GM18868 (cell line): ENCODE measurements around the gene CYTH1.

Experiments
- ATAC-seq: cut with Tn5 transposase; IDR thresholded peaks from one replicate; pipeline ENCODE4 v1.9.1; 2021; ENCODE audit warnings: mild to moderate bottlenecking, moderate library complexity; ENCODE audit not compliant: unreplicated experiment

CYTH1 gene, protein sequence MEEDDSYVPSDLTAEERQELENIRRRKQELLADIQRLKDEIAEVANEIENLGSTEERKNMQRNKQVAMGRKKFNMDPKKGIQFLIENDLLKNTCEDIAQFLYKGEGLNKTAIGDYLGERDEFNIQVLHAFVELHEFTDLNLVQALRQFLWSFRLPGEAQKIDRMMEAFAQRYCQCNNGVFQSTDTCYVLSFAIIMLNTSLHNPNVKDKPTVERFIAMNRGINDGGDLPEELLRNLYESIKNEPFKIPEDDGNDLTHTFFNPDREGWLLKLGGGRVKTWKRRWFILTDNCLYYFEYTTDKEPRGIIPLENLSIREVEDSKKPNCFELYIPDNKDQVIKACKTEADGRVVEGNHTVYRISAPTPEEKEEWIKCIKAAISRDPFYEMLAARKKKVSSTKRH

DNA sequence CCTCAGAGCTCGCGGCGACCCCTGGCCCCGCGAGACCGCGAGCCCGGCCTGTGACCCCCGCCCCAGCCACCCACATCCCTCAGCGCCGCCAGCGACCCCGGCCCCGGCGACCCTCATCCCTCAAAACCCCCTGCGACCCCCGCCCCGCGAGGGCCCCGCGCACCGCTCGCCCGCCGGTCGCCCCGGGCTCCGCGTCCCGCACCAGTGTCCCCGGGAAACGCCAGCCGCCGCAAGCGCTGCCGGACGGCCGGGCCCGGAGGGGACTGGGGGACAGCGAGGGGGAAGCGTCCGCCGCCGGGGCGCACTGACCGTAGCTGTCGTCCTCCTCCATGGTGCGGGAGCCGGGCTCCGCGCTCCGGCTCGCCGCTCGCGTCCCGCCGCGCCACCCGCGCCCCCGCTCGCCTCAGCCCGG is at the start of gene CYTH1:
Gene CYTH1, minus strand, starts transcription at position 381 of the 412 bp plus-strand sequence. Its CDS starts 50 bp downstream, at position 331.
- ATAC-seq: peak; percentile 4

DNA sequence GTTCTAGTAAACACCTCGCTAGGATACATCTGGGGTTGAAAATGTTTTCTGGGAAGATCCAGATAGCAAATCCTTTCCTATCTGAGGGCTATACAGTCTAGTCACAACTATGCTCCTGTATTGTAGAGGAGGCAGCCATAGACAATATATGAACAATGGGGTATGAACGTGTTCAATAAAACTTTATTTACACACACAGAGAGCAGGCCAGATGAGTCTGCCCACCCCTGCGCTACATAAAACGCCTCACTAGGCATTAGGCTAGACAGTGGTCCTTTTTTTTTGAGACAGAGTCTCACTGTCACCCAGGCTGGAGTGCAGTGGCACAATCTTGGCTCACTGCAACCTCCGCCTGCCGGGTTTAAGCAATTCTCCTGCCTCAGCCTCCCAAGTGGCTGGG is 47.4 kb upstream of the CYTH1 start:
- ATAC-seq: no peak

DNA sequence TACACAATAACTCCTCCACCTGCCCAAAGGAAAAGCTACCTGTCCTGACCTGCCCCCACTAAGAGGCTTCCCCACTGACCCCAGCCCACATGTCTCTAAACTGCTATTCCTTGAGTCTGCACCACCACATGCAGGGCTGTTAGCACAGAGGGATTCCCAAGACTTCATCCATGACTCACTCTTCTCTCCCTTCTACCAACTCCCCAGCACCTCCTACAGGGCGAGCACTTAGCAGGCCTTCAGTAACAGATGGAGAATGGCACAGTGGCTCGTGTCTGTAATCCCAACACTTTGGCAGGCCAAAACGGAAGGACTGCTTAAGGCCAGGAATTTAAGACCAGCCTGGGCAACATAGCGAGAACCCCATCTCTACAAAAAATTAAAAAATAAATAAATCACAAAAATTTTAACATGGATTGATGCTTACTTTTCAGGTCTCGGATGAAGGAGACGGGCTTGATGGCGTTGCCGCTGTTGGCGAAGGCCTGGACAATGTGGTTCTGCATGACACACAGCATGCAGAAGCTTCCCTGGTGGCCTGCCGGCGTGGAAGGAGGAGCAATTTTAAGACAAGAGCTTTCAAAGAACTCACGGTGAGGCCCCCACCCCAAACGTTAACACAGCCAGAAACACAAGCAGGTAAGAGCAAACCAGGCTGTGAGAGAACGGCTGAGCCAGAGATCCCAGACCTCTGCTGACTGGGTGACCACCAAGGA is 46.6 kb upstream of the CYTH1 start:
- no peak for ATAC-seq

DNA sequence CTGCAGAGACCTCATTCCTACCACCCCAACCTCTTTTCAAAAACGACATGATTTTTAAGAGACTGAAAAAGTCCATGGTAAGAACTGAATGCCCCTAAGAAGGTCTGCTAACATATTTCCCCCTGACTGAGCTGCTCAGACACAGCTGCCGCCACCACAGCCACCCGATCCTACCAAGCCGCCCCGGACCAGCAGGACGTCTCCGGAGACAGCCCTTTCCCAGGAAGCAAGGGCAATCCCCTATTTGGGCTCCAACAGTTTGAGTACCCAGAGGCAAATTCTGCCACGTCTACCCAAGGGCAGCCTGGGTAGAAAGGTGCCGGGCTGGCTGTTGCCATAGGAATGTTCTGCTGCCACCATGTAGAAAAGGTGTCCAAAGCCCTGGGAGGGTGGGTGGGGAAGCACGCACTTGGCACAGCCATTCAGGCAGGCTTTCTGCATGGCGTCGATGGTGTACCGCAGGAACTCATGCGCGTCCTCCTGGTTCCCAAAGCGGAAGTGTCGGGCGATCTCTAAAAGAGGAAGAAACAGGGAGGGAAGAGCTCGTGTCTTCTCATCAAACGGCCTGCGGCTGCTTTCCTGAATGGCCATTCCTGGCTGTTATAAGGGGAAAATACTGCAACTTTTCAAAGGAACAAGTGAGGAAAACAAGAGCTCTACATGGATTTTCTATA is 44.9 kb upstream of the CYTH1 start:
- ATAC-seq: no peak

DNA sequence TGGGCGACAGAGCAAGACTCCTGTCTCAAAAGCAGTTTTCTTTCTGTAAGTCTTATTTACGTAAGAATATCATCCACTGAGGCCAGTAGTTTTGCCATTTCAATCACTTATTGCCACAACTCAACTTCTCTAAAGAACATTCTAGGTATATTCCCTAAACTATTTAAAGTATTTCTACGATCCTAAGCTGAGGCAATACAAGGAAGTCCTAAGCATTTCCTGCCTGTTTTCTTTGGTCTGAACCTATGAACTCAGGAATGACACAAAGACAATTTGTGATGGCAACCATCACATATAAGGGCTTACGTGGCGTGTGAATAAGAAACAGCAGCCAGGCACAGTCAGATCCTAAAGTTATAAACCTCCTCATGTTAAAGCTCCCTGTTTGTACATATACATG is 44.3 kb upstream of the CYTH1 start:
- ATAC-seq: no peak

DNA sequence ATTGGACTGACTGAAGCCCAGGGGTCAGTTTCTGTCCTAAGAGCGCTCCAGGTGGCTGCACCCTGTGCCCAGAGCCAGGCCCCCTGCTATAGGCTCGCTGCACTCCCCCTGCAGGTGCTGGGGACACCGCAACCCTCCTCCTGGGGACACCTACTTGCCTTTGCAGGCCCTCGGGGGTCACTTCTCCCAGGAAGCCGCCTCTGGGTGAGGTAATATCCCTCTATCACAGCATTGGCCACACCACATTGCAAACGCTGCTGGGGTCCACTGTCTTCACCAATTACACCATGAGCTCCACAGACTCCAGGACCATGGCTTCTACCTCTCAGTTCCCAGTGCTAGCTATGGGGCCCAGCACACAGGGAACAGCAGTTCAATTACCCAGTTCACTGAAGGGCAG is 43.6 kb upstream of the CYTH1 start:
- no peak for ATAC-seq

DNA sequence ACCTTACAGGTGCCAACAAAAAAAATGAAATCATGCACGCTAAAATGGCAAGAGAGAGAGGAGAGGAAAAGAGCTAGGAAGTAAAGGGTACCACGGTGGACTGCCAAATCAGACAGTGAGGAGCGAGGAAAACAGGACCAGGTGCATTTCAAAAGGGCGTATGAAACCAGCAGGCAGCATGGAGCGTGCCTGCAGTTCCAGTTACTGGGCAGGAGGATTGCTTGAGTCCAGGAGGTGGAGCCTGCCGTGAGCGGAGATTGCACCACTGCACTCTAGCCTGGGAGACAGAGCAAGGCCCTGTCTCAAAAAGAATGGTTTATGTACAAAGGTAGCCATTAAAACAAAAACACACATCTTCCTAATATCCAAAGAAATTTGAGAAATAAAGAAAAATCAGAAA is 42.2 kb upstream of the CYTH1 start:
- ATAC-seq: no peak

DNA sequence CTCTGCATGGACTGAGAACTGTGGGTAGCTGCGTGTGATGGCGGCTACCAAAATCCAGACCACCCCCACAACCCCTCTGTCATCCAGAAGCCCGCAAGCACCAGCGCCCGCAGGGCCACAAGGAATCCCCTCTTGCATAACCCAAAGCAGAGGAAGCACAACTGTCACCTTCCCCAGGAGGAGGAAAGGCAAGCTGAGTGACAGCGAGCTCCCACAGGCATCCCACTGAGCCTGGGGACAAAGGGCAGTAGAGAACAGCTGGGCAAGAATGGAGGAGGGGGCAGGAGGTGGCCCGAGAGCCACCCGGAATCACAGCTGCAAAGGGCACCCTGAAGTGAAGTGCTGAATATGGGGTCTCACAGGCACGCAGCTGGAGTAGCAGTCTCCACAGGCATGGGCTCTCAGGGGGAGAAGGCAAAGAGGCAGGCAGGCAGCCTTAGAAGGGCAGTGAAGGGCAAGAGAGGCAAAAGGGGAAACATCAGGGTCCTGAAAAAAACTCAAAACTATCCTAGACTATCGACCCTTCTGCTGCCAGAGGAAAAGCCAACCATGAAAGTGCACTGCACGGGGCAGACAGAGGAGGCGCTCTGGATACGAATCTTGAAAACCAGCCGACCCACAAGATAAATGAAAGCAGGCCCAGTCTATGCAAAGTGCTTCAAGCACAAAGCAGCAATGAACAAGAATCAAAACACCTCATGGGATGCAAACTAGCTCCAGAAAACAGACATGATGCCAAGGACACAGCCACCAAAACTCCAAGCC is 41.4 kb upstream of the CYTH1 start:
- ATAC-seq: no peak

DNA sequence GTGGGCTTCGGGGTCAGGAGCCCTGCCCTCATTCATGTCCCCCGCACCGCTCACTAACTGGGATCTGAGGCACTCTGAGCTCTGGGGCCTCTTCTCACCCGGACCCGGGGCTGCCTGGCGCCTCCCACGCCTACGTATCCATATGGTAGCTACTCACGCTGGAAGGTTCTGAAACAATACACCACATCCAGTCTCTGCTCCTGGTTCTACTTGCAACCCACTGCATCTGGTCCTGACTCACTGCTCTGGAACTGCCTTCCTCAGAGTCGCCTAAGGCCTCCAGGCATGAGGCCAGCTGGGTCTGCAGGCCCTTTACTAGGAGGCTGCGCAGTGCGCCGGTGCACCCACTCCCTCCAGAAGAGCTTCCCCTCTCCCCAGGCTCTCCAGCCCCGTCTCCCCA is 40.5 kb upstream of the CYTH1 start:
- no peak for ATAC-seq

DNA sequence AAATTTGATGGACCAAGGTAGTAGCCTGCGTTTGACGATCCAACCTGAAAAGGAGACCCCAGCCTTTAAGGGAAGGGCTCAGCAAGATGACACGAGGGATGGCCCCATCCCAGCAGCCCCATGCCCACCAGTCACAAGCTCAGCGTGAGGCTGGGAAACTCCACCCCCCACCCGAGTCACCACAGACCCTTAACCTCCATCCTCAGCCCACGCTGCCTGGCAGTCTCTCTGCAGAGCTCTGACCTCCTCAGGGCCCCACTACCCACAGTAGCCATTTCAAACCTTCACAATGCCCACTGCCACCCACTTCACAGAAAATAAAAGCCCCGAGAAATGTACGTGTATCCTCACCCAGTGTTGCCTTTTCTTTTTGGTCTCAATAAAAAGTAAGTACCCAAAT is 39.9 kb upstream of the CYTH1 start:
- no peak for ATAC-seq

DNA sequence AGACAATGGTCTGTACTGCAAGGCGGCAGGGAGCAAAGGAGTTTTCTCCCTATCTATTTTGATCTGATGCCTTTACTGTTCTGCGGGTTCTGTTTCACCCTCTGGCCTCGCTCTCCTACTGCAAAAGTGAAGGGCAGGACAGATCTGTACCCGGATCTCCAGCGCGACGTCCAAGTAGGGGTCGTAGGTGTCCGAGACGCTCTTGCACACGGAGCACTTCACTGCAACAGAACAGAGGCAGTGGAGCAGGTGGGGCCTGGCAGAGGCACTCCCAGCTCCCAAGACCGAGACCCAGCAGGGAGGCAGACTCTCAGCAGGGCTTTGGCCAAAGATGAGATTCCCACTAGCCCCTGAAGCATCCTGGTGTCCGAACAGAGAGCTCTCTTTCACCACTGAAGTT is 38.8 kb upstream of the CYTH1 start:
- no peak for ATAC-seq

DNA sequence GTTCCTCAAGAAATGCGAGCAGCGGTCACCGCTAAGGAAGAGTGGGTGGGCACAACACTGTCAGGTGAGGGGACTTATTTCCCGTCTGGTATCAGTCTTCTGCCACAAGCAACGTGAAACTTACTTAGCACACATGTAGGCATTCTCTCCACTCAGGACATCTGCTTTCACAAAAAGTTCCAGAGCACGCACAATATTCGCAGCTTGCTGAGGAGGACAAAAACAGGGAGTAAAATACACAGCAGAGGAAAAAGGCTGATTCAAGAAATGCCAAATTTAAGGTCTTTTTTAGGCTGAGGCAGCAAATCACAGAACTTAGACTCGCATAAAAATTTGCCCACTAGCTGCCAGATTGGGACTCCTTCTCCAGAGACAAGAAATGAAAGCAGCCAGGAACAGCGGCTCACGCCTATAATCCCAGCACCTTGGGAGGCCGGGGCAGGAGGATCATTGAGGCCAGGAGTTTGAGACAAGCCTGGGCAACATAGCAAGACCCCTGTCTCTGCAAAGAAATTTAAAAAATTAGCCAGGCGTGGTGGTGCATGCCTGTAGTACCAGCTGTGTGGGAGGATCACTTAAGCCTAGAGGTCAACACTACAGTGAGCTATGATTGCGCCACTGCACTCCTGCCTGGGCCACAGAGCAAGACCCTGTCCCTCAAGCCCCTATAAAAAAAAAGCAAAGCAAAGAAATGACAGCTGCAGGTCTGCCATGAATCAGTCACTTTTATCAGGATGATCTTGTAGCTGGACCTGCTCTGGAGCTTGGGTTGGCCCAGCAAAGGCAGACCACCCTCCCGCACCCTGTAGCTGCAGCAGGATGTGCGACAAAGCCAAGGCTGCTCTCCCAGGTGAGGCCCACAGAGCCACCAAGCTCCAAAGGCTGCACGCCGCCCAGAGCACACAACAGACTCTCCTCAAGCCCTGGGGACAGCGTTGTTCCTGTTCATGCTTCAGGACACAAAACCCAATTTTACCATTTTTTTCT is 38.0 kb upstream of the CYTH1 start:
- no peak for ATAC-seq

DNA sequence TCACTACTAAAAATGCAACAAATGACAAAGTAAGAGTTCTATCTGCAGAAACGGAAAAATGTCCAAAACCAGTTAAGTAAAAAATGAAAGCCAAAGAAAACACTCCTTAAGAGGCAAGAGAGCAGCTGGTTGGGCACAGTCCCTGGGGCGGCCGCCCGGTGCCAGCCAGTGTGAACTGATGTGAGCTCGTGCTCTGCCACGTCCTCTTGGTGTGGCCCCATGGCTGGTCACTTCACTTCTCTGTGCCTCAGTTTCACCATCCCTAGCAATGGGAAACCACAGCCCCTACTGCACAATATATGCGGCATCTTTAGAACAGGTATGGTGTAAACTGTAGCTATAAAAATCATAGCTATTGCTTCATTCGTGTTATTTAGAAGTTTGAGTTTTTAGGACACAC is 37.3 kb upstream of the CYTH1 start:
- ATAC-seq: no peak

DNA sequence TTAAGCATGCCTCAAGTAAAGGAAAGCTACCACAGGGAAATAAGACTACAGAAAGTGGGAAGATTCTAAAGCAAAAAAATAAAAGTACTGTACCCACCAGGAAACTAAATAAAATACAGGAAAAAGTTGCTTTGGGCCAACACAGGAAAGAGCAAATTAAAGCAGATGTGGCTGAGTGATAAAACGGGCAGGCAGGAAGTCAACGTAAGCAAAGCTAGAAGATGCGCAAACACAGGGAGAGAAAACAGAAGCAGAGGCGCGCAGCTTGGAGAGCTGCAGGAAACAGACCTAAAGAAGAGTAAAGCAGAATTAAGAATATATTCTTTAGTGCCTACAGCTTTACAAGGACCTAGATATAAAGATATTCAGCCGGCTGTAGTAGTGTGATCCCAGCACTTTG is 36.9 kb upstream of the CYTH1 start:
- ATAC-seq: no peak

DNA sequence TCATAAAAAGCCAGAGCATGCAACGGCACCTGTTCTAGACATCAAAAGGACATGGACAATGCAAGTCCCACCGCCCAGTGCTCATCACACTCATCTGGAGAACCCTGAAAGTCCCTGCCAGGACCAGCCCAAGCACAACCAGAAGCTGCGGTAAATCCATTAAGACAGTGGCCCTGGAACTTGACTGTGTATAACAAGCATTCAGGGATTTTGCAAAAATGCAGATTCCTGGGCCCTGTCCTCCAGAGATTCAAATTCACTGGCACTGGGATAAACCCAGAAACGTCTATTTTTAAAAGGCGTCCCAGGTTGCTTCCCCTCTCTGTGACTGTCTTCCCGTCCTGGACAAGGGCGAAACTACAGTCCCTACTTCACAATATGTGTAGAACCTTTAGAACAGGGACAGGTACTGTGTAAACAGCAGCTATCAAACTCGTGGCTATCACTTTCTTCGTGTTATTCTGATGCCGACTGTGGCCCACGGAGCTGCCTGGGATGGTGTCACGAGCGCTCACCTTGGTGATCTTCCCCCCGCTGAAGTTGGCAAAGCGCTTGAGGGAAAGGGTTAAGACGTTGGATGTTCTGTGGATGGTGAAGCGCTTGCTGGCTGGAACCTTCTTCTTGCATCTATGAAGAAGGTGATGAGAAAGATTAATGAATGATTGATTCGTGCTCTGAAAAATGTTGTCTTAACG is 36.2 kb upstream of the CYTH1 start:
- no peak for ATAC-seq

DNA sequence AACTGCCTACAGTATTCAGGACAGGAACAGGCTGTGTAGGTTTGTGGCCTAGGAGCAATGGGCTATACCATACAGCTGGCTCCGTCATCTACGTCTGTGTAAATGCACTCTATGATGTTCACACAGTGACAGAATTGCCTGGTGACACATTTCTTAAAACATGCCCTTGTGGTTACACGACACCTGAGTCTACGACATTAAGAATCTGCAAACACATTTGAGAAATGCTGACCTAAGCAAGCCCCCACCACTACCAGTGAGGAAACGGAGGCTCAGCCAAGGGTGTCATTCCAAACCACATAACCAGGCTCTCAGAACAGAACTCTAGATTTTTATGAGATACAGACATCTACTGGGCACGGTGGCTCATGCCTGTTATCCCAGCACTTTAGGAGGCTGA is 35.0 kb upstream of the CYTH1 start:
- no peak for ATAC-seq

DNA sequence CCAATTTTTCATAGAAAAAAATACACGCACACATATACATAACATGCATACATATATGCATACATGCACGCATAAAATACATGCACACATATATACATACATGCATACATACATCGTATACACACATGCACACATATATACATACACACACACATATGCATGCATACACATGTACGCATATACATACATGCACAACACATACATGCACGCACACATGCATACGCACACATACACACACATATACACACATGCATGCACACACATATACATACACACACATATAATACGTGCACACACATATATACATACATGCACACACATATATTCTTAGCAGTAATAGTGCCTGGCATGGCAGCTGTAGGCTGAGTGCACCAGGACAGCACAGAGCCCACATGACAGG is 33.6 kb upstream of the CYTH1 start:
- ATAC-seq: no peak

DNA sequence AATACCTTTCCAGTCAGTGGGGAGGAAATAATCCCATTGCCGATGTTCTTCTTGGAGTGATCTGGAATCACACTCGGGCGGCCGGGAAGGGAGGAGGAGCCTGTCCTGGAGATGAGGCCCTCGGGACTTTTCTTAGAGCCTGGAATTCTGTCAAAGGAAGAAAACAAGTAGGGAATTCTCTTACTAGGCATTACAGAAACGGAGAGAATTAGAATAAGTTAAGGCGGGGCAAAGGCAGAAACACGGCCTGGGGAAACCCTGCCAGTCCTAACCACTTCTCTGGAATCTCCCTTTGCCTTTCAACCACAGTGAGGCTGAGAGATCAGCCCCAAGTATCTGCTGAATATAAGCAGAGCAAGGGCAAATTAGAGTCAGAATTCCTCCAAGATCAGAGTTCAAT is 30.8 kb upstream of the CYTH1 start:
- ATAC-seq: no peak

DNA sequence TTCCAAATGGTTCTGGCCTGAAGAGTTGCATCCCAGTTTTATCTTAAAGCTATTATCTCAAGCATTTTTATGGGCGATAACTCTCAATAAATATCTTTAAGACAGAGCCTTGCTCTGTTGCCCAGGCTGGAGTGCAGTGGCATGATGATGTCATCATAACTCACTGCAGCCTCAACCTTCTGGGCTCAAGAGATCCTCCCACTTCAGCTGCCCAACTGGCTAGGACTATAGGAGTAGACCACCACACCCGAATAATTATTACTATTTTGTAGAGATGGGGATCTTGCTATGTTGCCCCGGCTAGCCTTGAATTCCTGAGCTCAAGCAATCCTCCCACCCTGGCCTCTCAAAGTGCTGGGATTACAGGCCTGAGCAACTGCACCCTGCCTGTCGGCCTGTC is 26.1 kb upstream of the CYTH1 start:
- ATAC-seq: no peak
